Cardiac muscle cell (in vitro differentiated cells and primary cell): ENCODE measurements around the gene STAB2. TPM values are rescaled to one million over a fixed set of nuclear protein-coding genes. Genes with fewer than 3 reads are reported as not detected.

ENCODE experiments used
- DNase-seq, 2 donors: peaks; one replicate each; pipeline versions ENCODE4 v3.0.0 to v3.0.0-alpha.2; 2010 to 2017; ENCODE audit warnings: low read depth in 1 of 2, low spot score in 1 of 2
- H3K27ac ChIP-seq: fragments of 200-600 bp; sonication (generic); 2 replicates; pipeline ENCODE4 v1.5.1; 2016
- H3K27me3 ChIP-seq: fragments of 200-600 bp; sonication (generic); 2 replicates; pipeline ENCODE4 v1.6.0; 2016; ENCODE audit warnings: control low read depth
- H3K36me3 ChIP-seq: fragments of 200-600 bp; sonication (generic); 2 replicates; pipeline ENCODE4 v1.5.1; 2016; ENCODE audit warnings: control low read depth
- H3K4me1 ChIP-seq: fragments of 200-600 bp; sonication (generic); 2 replicates; pipeline ENCODE4 v1.8.1; 2017; ENCODE audit warnings: low read depth, mild to moderate bottlenecking, mixed run types
- H3K4me3 ChIP-seq: fragments of 200-600 bp; sonication (generic); 2 replicates; pipeline ENCODE4 v1.5.1; 2016; ENCODE audit warnings: mild to moderate bottlenecking
- H3K9me3 ChIP-seq: fragments of 200-600 bp; sonication (generic); 2 replicates; pipeline ENCODE4 v1.5.1; 2017; ENCODE audit warnings: low read depth, mild to moderate bottlenecking, control low read depth
- CTCF ChIP-seq: IDR thresholded peaks from 2 replicates; pipeline ENCODE4 v1.5.1; 2012; ENCODE audit warnings: low read depth, mild to moderate bottlenecking, low read length
- polyA plus RNA-seq: library from polyadenylated mRNA; unstranded; fragments of >200 nt; fragmentation: Nextera tagmentation; extraction: Ambion mirVana; gene quantifications from 2 replicates; pipeline ENCODE4 v1.2.1, GENCODE V29; 2016
- total RNA-seq: library from RNA; depleted of rRNA; stranded (reverse); fragments of >200 nt; gene quantifications from 2 replicates; pipeline ENCODE4 v1.2.3, GENCODE V29; 2016

STAB2 gene
- total and polyA plus RNA-seq, 2 experiments from 2014 or later, result 0.03 TPM; not detected in 1

GRCh38 chr12:103558879-103559278 is 28.2 kb upstream of the STAB2 start:
- TF ChIP-seq CTCF, result no peak
- H3K4me1 ChIP-seq, result no peaks in the 10 kb centered on the region
- H3K36me3 ChIP-seq, result no peaks in the 10 kb centered on the region

GRCh38 chr12:103560604-103561101 is 26.4 kb upstream of the STAB2 start:
- H3K36me3 ChIP-seq, result no peaks in the 10 kb centered on the region
- no peak overlapping the region for H3K4me3 ChIP-seq
- H3K27ac ChIP-seq, result no peak overlapping the region
- DNase-seq, result peak in 1 of 2 donors; percentile 92
- no peaks in the 10 kb centered on the region for H3K9me3 ChIP-seq
- no peaks in the 10 kb centered on the region for H3K27me3 ChIP-seq
- H3K4me1 ChIP-seq, result no peaks in the 10 kb centered on the region
- TF ChIP-seq CTCF, result no peak

More at GRCh38 chr12:103558879-103559278, 28.2 kb upstream of the STAB2 start:
- Histone ChIP-seq H3K9me3 (no peaks in the 10 kb centered on the region), H3K4me3 (no peak overlapping the region), H3K27me3 (no peaks in the 10 kb centered on the region), H3K27ac (no peak overlapping the region)
- DNase-seq, result no peak

GRCh38 chr12:103561174-103561573 is 25.9 kb upstream of the STAB2 start:
- TF ChIP-seq CTCF, result no peak
- Histone ChIP-seq H3K36me3 (no peaks in the 10 kb centered on the region), H3K4me3 (no peak overlapping the region), H3K27me3 (no peaks in the 10 kb centered on the region), H3K9me3 (no peaks in the 10 kb centered on the region), H3K4me1 (no peaks in the 10 kb centered on the region), H3K27ac (no peak overlapping the region)
- DNase-seq, result peak in 1 of 2 donors; percentile 33

- DNase-seq, result no peak
- no peak for TF ChIP-seq CTCF
- H3K4me3 ChIP-seq, result no peak overlapping the region
- H3K27ac ChIP-seq, result no peak overlapping the region
- H3K9me3 ChIP-seq, result no peaks in the 10 kb centered on the region
- no peaks in the 10 kb centered on the region for H3K4me1 ChIP-seq
- no peaks in the 10 kb centered on the region for H3K36me3 ChIP-seq
- H3K27me3 ChIP-seq, result no peaks in the 10 kb centered on the region
These were observed 20.7 kb upstream of the STAB2 start for GRCh38 chr12:103566398-103566797.

GRCh38 chr12:103569278-103569677 is 17.8 kb upstream of the STAB2 start:
- H3K27ac ChIP-seq, result no peak overlapping the region
- no peaks in the 10 kb centered on the region for H3K4me1 ChIP-seq
- H3K36me3 ChIP-seq, result no peaks in the 10 kb centered on the region
- no peak for DNase-seq
- H3K4me3 ChIP-seq, result no peak overlapping the region
- H3K27me3 ChIP-seq, result no peaks in the 10 kb centered on the region
- TF ChIP-seq CTCF, result no peak
- no peaks in the 10 kb centered on the region for H3K9me3 ChIP-seq

GRCh38 chr12:103571286-103571685 is 15.8 kb upstream of the STAB2 start:
- peak; percentile 14 to 84 for DNase-seq
- Histone ChIP-seq H3K4me1 (no peaks in the 10 kb centered on the region), H3K27me3 (peaks cover 5% of the 10 kb centered on the region), H3K27ac (no peak overlapping the region), H3K9me3 (no peaks in the 10 kb centered on the region), H3K36me3 (no peaks in the 10 kb centered on the region), H3K4me3 (no peak overlapping the region)
- TF ChIP-seq CTCF, result peak; percentile 8
